ENCODE results near the gene SGTA. TPM values are rescaled to one million over a fixed set of nuclear protein-coding genes. Genes with fewer than 3 reads are reported as not detected.

Gene SGTA
- total and polyA plus RNA-seq, 4 donors: 29.6 to 147 (median 95.3) TPM

GRCh38 chr19:2785244-2785997 is 2.3 kb upstream of the SGTA start, which contains the start of gene THOP1:
Gene THOP1 (plus strand): TSS chr19:2785503. CDS start chr19:2785663, 160 bp downstream.
- WGBS (ENCODE audit: insufficient coverage): under 1% methylated on average over 75 of the region's 78 CpGs
- Histone ChIP-seq H3K9me3 (ENCODE audit: control insufficient read depth, insufficient read depth, low read length) (no peaks in the 10 kb centered on the region), H3K4me1 (ENCODE audit: control insufficient read depth, insufficient read depth, low read length) (peaks cover 52% of the 10 kb centered on the region), H3K36me3 (ENCODE audit: control insufficient read depth, insufficient read depth, low read length) (peaks cover 29% of the 10 kb centered on the region), H3K4me3 (ENCODE audit: low read depth, low read length) (peak within 1 kb of the TSS; percentile 77), H3K27ac (ENCODE audit: low read depth, low read length) (peak within 1 kb of the TSS; percentile 94), H3K27me3 (ENCODE audit: control insufficient read depth, insufficient read depth, low read length) (no peaks in the 10 kb centered on the region)
- peak; percentile 88 to 100 (median 98) for DNase-seq (ENCODE audit: low read depth in 4 of 6, low spot score in 6 of 6)

- no peak for DNase-seq (ENCODE audit: low read depth in 4 of 6, low spot score in 6 of 6)
- peak overlapping the region; percentile 100 for H3K4me3 ChIP-seq (ENCODE audit: low read depth, low read length)
- H3K9me3 ChIP-seq (ENCODE audit: control insufficient read depth, insufficient read depth, low read length): no peaks in the 10 kb centered on the region
- peaks cover 23% of the 10 kb centered on the region for H3K36me3 ChIP-seq (ENCODE audit: control insufficient read depth, insufficient read depth, low read length)
- peaks cover 68% of the 10 kb centered on the region for H3K4me1 ChIP-seq (ENCODE audit: control insufficient read depth, insufficient read depth, low read length)
- H3K27me3 ChIP-seq (ENCODE audit: control insufficient read depth, insufficient read depth, low read length): no peaks in the 10 kb centered on the region
- peak overlapping the region; percentile 94 for H3K27ac ChIP-seq (ENCODE audit: low read depth, low read length)
- WGBS (ENCODE audit: insufficient coverage): no CpG with 5 or more reads among the region's 7 CpGs
Observed at GRCh38 chr19:2783781-2784145, 690 bp upstream of the SGTA start.

- peaks cover 24% of the 10 kb centered on the region for H3K36me3 ChIP-seq (ENCODE audit: control insufficient read depth, insufficient read depth, low read length)
- H3K4me3 ChIP-seq (ENCODE audit: low read depth, low read length): peak overlapping the region; percentile 100
- peak overlapping the region; percentile 94 for H3K27ac ChIP-seq (ENCODE audit: low read depth, low read length)
- H3K4me1 ChIP-seq (ENCODE audit: control insufficient read depth, insufficient read depth, low read length): peaks cover 81% of the 10 kb centered on the region
- 0% methylated on average over 21 of the region's 24 CpGs for WGBS (ENCODE audit: insufficient coverage)
- DNase-seq (ENCODE audit: low read depth in 4 of 6, low spot score in 6 of 6): no peak
- no peaks in the 10 kb centered on the region for H3K27me3 ChIP-seq (ENCODE audit: control insufficient read depth, insufficient read depth, low read length)
- no peaks in the 10 kb centered on the region for H3K9me3 ChIP-seq (ENCODE audit: control insufficient read depth, insufficient read depth, low read length)
Observed at GRCh38 chr19:2782329-2782935, 641 bp downstream of the SGTA start.

GRCh38 chr19:2780284-2780683 is 2.8 kb downstream of the SGTA start:
- H3K9me3 ChIP-seq (ENCODE audit: control insufficient read depth, insufficient read depth, low read length): no peaks in the 10 kb centered on the region
- no peaks in the 10 kb centered on the region for H3K27me3 ChIP-seq (ENCODE audit: control insufficient read depth, insufficient read depth, low read length)
- peak overlapping the region; percentile 57 for H3K27ac ChIP-seq (ENCODE audit: low read depth, low read length)
- H3K36me3 ChIP-seq (ENCODE audit: control insufficient read depth, insufficient read depth, low read length): peaks cover 35% of the 10 kb centered on the region
- no peak for DNase-seq (ENCODE audit: low read depth in 4 of 6, low spot score in 6 of 6)
- 95% methylated on average over 7 of the region's 7 CpGs for WGBS (ENCODE audit: insufficient coverage)
- peaks cover 69% of the 10 kb centered on the region for H3K4me1 ChIP-seq (ENCODE audit: control insufficient read depth, insufficient read depth, low read length)
- H3K4me3 ChIP-seq (ENCODE audit: low read depth, low read length): no peak overlapping the region

- Histone ChIP-seq H3K36me3 (ENCODE audit: control insufficient read depth, insufficient read depth, low read length) (peaks cover 42% of the 10 kb centered on the region), H3K9me3 (ENCODE audit: control insufficient read depth, insufficient read depth, low read length) (no peaks in the 10 kb centered on the region), H3K4me1 (ENCODE audit: control insufficient read depth, insufficient read depth, low read length) (peaks cover 70% of the 10 kb centered on the region), H3K27ac (ENCODE audit: low read depth, low read length) (peak overlapping the region; percentile 57), H3K27me3 (ENCODE audit: control insufficient read depth, insufficient read depth, low read length) (no peaks in the 10 kb centered on the region), H3K4me3 (ENCODE audit: low read depth, low read length) (no peak overlapping the region)
- 37% methylated on average over 10 of the region's 14 CpGs for WGBS (ENCODE audit: insufficient coverage)
- DNase-seq (ENCODE audit: low read depth in 4 of 6, low spot score in 6 of 6): peak in 4 of 6 donors; percentile 17 to 61 (median 28)
Observed at GRCh38 chr19:2779121-2779740, 3.8 kb downstream of the SGTA start.

- Histone ChIP-seq H3K9me3 (ENCODE audit: control insufficient read depth, insufficient read depth, low read length) (no peaks in the 10 kb centered on the region), H3K4me3 (ENCODE audit: low read depth, low read length) (no peak overlapping the region), H3K36me3 (ENCODE audit: control insufficient read depth, insufficient read depth, low read length) (peaks cover 46% of the 10 kb centered on the region), H3K4me1 (ENCODE audit: control insufficient read depth, insufficient read depth, low read length) (peaks cover 62% of the 10 kb centered on the region), H3K27me3 (ENCODE audit: control insufficient read depth, insufficient read depth, low read length) (no peaks in the 10 kb centered on the region), H3K27ac (ENCODE audit: low read depth, low read length) (no peak overlapping the region)
- 97% methylated on average over 10 of the region's 19 CpGs for WGBS (ENCODE audit: insufficient coverage)
- DNase-seq (ENCODE audit: low read depth in 4 of 6, low spot score in 6 of 6): no peak
Observed at GRCh38 chr19:2777952-2778683, 5.0 kb downstream of the SGTA start.

- no peaks in the 10 kb centered on the region for H3K9me3 ChIP-seq (ENCODE audit: control insufficient read depth, insufficient read depth, low read length)
- H3K36me3 ChIP-seq (ENCODE audit: control insufficient read depth, insufficient read depth, low read length): peaks cover 64% of the 10 kb centered on the region
- H3K4me3 ChIP-seq (ENCODE audit: low read depth, low read length): no peak overlapping the region
- H3K27ac ChIP-seq (ENCODE audit: low read depth, low read length): peak overlapping the region; percentile 61
- H3K27me3 ChIP-seq (ENCODE audit: control insufficient read depth, insufficient read depth, low read length): no peaks in the 10 kb centered on the region
- H3K4me1 ChIP-seq (ENCODE audit: control insufficient read depth, insufficient read depth, low read length): peaks cover 48% of the 10 kb centered on the region
- no peak for DNase-seq (ENCODE audit: low read depth in 4 of 6, low spot score in 6 of 6)
- WGBS (ENCODE audit: insufficient coverage): 79% methylated on average over 27 of the region's 29 CpGs
Observed at GRCh38 chr19:2775556-2776430, 7.3 kb downstream of the SGTA start.

GRCh38 chr19:2774953-2775555 is 8.0 kb downstream of the SGTA start:
- peaks cover 45% of the 10 kb centered on the region for H3K4me1 ChIP-seq (ENCODE audit: control insufficient read depth, insufficient read depth, low read length)
- H3K27me3 ChIP-seq (ENCODE audit: control insufficient read depth, insufficient read depth, low read length): no peaks in the 10 kb centered on the region
- peaks cover 65% of the 10 kb centered on the region for H3K36me3 ChIP-seq (ENCODE audit: control insufficient read depth, insufficient read depth, low read length)
- H3K9me3 ChIP-seq (ENCODE audit: control insufficient read depth, insufficient read depth, low read length): no peaks in the 10 kb centered on the region
- H3K27ac ChIP-seq (ENCODE audit: low read depth, low read length): peak overlapping the region; percentile 25
- 91% methylated on average over 24 of the region's 24 CpGs for WGBS (ENCODE audit: insufficient coverage)
- H3K4me3 ChIP-seq (ENCODE audit: low read depth, low read length): no peak overlapping the region
- no peak for DNase-seq (ENCODE audit: low read depth in 4 of 6, low spot score in 6 of 6)
